Glutamatergic neuron (in vitro differentiated cells): ENCODE measurements around the gene FADS2. TPM values are rescaled to one million over a fixed set of nuclear protein-coding genes. Genes with fewer than 3 reads are reported as not detected.
A peak's percentile ranks its signal among the peaks of the same experiment; 100 is the strongest.

Experiments
- DNase-seq: peaks from one replicate; pipeline ENCODE4 v3.0.0; 2022
- H3K27ac Mint-ChIP-seq: one replicate; pipeline ENCODE4 v1.8.0; 2020; ENCODE audit warnings: mild to moderate bottlenecking, mixed read lengths, inconsistent platforms; ENCODE audit not compliant: unreplicated experiment
- H3K27me3 Mint-ChIP-seq: one replicate; pipeline ENCODE4 v1.8.0; 2020; ENCODE audit warnings: mild to moderate bottlenecking, moderate library complexity, mixed read lengths, inconsistent platforms; ENCODE audit not compliant: unreplicated experiment
- H3K36me3 Mint-ChIP-seq: one replicate; pipeline ENCODE4 v1.8.0; 2020; ENCODE audit warnings: mild to moderate bottlenecking, mixed read lengths, inconsistent platforms; ENCODE audit not compliant: unreplicated experiment
- H3K4me1 Mint-ChIP-seq: one replicate; pipeline ENCODE4 v1.8.0; 2020; ENCODE audit warnings: mild to moderate bottlenecking, low read depth, mixed read lengths, inconsistent platforms; ENCODE audit not compliant: unreplicated experiment
- H3K4me3 Mint-ChIP-seq: one replicate; pipeline ENCODE4 v1.8.0; 2020; ENCODE audit warnings: mild to moderate bottlenecking, mixed read lengths, inconsistent platforms; ENCODE audit not compliant: unreplicated experiment
- H3K9me3 Mint-ChIP-seq: one replicate; pipeline ENCODE4 v1.8.0; 2020; ENCODE audit warnings: mild to moderate bottlenecking, moderate library complexity, mixed read lengths, inconsistent platforms; ENCODE audit not compliant: unreplicated experiment
- total RNA-seq: library from RNA; stranded (reverse); fragmentation: NEBNext Ultra II Directional; extraction: Animal tissue kit (Norgen Biotek cat#: 25700); gene quantifications from one replicate; pipeline ENCODE4 v1.2.1, GENCODE V29; 2021; ENCODE audit not compliant: unreplicated experiment
- TF ChIP-seq, protein P1 (sequence below): fragments of 200-600 bp; sonication (generic); IDR thresholded peaks from one replicate; pipeline ENCODE4 v1.5.0; 2021; ENCODE audit not compliant: partially characterized antibody, unreplicated experiment

The FADS2 gene
- total RNA-seq, 1 donor from 2014 or later = 701 TPM

DNA sequence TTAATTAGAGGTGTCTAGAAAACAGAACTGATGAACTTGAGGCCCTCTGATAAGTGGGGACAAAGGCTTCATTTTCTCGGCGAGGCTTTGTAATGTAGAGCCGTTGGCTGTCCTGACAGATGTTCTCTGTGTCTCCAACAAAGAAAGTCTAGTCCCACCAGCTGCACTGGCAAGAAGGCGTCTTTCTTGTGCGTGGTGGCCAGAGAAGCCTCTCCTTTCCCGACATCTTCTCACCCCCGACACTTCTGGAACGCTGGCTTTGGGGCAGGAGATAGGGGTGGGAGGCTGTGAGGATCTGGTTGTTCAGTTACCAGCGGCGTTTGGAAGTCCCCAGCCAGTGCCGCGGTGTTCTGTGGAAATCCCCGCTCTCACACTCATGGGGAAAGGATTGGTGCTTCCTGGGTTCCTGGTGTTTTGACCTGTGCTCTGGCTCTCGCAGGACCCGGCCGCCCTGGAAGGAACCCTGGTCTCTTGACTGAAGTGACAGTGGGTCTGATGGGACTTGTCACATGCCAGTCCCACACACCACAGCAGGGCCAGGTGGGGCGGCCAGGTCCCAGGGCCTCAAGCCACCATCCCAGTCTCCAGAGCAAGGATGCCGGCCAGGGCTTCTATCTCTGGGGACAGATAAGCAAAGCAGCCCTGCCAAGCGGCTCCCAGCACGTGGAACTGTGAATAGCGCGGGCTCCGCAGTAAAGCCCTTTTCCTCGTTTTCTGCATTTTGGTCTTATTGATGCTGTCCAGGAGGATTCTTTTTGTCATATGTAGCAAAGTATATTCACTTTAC lies 23.2 kb downstream of the FADS2 start:
- Mint-ChIP-seq H3K9me3 (peaks cover 3% of the 10 kb centered on the region), H3K36me3 (peaks cover 4% of the 10 kb centered on the region), H3K27me3 (peaks cover 5% of the 10 kb centered on the region), H3K27ac (peak overlapping the region; percentile 22), H3K4me3 (no peak overlapping the region), H3K4me1 (peaks cover 4% of the 10 kb centered on the region)
- TF ChIP-seq, protein P1, sequence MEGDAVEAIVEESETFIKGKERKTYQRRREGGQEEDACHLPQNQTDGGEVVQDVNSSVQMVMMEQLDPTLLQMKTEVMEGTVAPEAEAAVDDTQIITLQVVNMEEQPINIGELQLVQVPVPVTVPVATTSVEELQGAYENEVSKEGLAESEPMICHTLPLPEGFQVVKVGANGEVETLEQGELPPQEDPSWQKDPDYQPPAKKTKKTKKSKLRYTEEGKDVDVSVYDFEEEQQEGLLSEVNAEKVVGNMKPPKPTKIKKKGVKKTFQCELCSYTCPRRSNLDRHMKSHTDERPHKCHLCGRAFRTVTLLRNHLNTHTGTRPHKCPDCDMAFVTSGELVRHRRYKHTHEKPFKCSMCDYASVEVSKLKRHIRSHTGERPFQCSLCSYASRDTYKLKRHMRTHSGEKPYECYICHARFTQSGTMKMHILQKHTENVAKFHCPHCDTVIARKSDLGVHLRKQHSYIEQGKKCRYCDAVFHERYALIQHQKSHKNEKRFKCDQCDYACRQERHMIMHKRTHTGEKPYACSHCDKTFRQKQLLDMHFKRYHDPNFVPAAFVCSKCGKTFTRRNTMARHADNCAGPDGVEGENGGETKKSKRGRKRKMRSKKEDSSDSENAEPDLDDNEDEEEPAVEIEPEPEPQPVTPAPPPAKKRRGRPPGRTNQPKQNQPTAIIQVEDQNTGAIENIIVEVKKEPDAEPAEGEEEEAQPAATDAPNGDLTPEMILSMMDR = no peak
- no peak for DNase-seq

DNA sequence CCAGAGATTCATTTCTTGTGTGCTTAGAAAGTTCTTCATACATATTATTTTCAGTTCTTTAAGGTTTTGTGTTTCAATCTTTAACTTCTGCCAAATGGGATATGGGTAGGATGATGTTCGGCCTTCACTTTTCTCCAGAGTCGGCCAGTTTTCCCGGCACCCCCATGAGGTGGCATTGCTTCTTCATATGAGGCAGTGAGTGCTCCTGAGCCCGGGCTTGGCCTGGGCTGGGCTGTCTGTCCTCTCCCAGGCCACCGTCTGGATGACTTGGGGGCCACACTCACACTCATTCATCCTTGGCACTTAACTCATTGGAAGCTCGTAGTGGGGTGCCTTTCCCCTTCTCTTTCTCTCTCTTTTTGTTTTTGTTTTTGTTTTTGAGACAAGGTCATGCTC lies 23.8 kb downstream of the FADS2 start:
- DNase-seq = no peak
- Mint-ChIP-seq H3K27me3 (peaks cover 3% of the 10 kb centered on the region), H3K27ac (peak overlapping the region; percentile 60)

DNA sequence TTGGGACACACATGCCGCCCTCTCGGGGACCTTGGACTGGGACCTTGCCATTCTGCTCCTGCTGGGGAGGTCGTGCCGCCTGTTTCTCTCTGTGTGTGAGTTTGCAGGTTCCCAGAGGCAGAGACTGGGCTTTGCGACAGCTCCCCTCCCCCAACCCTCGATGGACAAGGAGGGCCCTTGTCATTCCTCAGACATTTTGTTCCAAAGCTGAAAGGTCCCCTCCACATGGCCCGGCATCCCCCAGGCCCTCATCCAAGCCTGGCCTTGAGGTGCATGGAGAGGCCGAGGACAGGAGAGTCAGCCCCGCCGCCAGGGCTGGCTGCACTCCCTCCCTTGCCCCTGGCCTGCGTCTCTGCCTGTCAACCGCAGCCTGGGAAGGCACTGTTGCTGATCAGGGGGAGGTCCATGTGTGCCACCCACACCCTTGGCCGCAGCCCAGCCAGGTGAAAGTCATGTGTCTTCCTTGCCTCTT lies 25.6 kb downstream of the FADS2 start:
- H3K27me3 Mint-ChIP-seq = peaks cover 3% of the 10 kb centered on the region
- H3K4me3 Mint-ChIP-seq = no peak overlapping the region
- H3K36me3 Mint-ChIP-seq = no peaks in the 10 kb centered on the region
- H3K27ac Mint-ChIP-seq = no peak overlapping the region
- TF ChIP-seq, protein P1 = no peak
- H3K4me1 Mint-ChIP-seq = peaks cover 4% of the 10 kb centered on the region
- peaks cover 5% of the 10 kb centered on the region for H3K9me3 Mint-ChIP-seq
- no peak for DNase-seq

More for the DNA sequence above, 23.8 kb downstream of the FADS2 start:
- Mint-ChIP-seq H3K4me3 (no peak overlapping the region), H3K36me3 (no peaks in the 10 kb centered on the region), H3K4me1 (peaks cover 4% of the 10 kb centered on the region), H3K9me3 (peaks cover 2% of the 10 kb centered on the region)
- TF ChIP-seq, protein P1 = no peak

DNA sequence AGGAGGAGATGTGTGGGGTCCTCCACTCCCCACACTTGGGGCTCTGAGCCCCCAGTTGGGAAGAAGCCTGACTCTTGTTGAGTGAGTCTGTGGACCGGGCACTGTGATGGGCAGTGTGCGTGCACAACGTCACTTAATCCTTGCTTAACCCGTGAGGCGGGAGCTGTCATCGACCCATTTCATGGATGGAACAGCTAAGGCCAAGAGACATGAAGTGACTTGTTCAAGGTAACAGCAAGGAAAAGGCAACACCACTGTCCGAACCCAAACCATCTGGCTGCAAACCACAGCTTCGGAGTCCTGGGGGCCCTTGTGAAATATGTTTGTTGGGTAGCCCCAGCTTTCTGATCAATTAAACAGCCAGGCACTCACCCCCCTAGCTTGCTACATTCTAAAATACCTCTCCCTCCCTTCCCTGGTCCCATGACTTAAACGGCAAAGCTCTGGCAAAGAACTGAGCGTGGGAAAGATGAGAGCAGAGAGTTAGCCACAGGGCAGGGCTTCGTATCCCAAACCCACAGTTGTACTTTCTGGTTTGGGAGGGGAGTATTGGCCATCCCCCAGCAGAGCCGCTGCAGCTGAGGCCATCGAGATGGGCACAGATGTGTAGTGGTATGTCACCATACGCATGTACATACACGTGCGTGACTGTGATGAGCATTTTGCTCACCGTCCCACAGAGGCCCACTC lies 26.3 kb downstream of the FADS2 start:
- H3K27me3 Mint-ChIP-seq = peaks cover 4% of the 10 kb centered on the region
- H3K4me3 Mint-ChIP-seq = no peak overlapping the region
- TF ChIP-seq, protein P1 = no peak
- peaks cover 5% of the 10 kb centered on the region for H3K9me3 Mint-ChIP-seq
- H3K36me3 Mint-ChIP-seq = peaks cover 1% of the 10 kb centered on the region
- no peak for DNase-seq
- no peak overlapping the region for H3K27ac Mint-ChIP-seq
- H3K4me1 Mint-ChIP-seq = peaks cover 4% of the 10 kb centered on the region
